ENCODE results near the gene ZNF497. TPM values are rescaled to one million over a fixed set of nuclear protein-coding genes. Genes with fewer than 3 reads are reported as not detected.

Gene ZNF497
- total and polyA plus RNA-seq, 9 of the 15 experiments (the other 6 are each of a cell fraction or from before 2014, with no cell fraction given): 0.06 to 0.98 (median 0.44) TPM; not detected in 1

GRCh38 chr19:58380662-58381459, 18.3 kb upstream of the ZNF497 start, which contains the start of gene ZNF837 (continued):
- TF ChIP-seq HMGN3 (IDR thresholded peaks at IDR 0.05; ENCODE audit: borderline replicate concordance, extremely low read depth, insufficient read length, low read depth, low read length): peak; percentile 95
- no peak for TF ChIP-seq TCFL5 (CRISPR knock-in tag; conservative IDR thresholded peaks at IDR 0.05)
- peak; percentile 93 for TF ChIP-seq ZNF143 (CRISPR knock-in tag; IDR thresholded peaks at IDR 0.05)
- TF ChIP-seq MBD2 (IDR thresholded peaks at IDR 0.05; ENCODE audit: borderline replicate concordance, low read depth): peak; percentile 82
- TF ChIP-seq ZNF589 (CRISPR knock-in tag; IDR thresholded peaks at IDR 0.05; ENCODE audit: low read depth): peak; percentile 25; the same call in 1 of the 2 replicates
- TF ChIP-seq NRF1 (conservative IDR thresholded peaks at IDR 0.05 in 1 of 2, IDR thresholded peaks at IDR 0.05 in 1 of 2): peak; percentile 87 to 89
- TF ChIP-seq POLR2H (tag; IDR thresholded peaks at IDR 0.05; ENCODE audit: low read depth): peak; percentile 79
- TF ChIP-seq NKRF (IDR thresholded peaks at IDR 0.05; ENCODE audit: borderline replicate concordance): peak; percentile 57; the same call in 1 of the 2 replicates
- 0 out of 2 replicates have a peak, but pooled peaks have one; percentile 6 for TF ChIP-seq THRB (CRISPR knock-in tag; conservative IDR thresholded peaks at IDR 0.05)
- peak; percentile 95 for TF ChIP-seq SIN3B (IDR thresholded peaks at IDR 0.05; ENCODE audit: low read depth)
- peak; percentile 42 for TF ChIP-seq MXD1 (CRISPR knock-in tag; IDR thresholded peaks at IDR 0.05; ENCODE audit: borderline replicate concordance, poor library complexity, severe bottlenecking)
- peak; percentile 69; the same call in 1 of the 2 replicates for TF ChIP-seq ZNF282 (CRISPR knock-in tag; IDR thresholded peaks at IDR 0.05)
- TF ChIP-seq FOXM1 (IDR thresholded peaks at IDR 0.05; ENCODE audit: low read depth): no peak
- TF ChIP-seq FOXM1 (CRISPR knock-in tag; IDR thresholded peaks at IDR 0.05; ENCODE audit: low read depth): peak; percentile 95
- no peak for TF ChIP-seq ZFPM2 (CRISPR knock-in tag; IDR thresholded peaks at IDR 0.05)
- TF ChIP-seq ZNF41 (CRISPR knock-in tag; conservative IDR thresholded peaks at IDR 0.05): no peak
- peak; percentile 34; the same call in 1 of the 2 replicates for TF ChIP-seq MITF (IDR thresholded peaks at IDR 0.05)

All from K562 (cell line).